Sigmoid colon (tissue), 7 donors: Measurements from ENCODE around the gene ANO3. TPM values are rescaled to one million over a fixed set of nuclear protein-coding genes. Genes with fewer than 3 reads are reported as not detected.

ENCODE experiments used
- DNase-seq: peaks from one replicate; pipeline ENCODE4 v3.0.0-alpha.2; 2019
- H3K27ac ChIP-seq, 4 donors: fragments of 200-600 bp; sonication (generic); one replicate each; pipeline ENCODE4 v1.5.1; 2016 to 2019; ENCODE audit warnings: mild to moderate bottlenecking in 1 of 4
- H3K27me3 ChIP-seq, 3 donors: fragments of 200-600 bp; sonication (generic); one replicate each; pipeline ENCODE4 v1.5.1; 2019; ENCODE audit warnings: mild to moderate bottlenecking in 1 of 3
- H3K36me3 ChIP-seq, 4 donors: fragments of 200-600 bp; sonication (generic); one replicate each; pipeline ENCODE4 v1.5.1; 2016 to 2019
- H3K4me1 ChIP-seq, 4 donors: fragments of 200-600 bp; sonication (generic); one replicate each; pipeline ENCODE4 v1.5.1; 2017 to 2019
- H3K4me3 ChIP-seq, 4 donors: fragments of 200-600 bp; sonication (generic); one replicate each; pipeline ENCODE4 v1.5.1; 2017 to 2019; ENCODE audit warnings: mild to moderate bottlenecking in 2 of 4, moderate library complexity in 1 of 4
- H3K9me3 ChIP-seq, 4 donors: fragments of 200-600 bp in 3 of 4; sonication (generic) in 3 of 4; one replicate each; pipeline versions ENCODE4 v1.5.1 to v1.6.1; 2013 to 2019
- CTCF ChIP-seq, 4 experiments: fragments of 450-650 bp in 3 of 4; fragments of 200-600 bp in 1 of 4; IDR thresholded peaks; one replicate each; pipeline ENCODE4 v1.5.1; 2016 to 2019; ENCODE audit warnings: antibody characterized with exemption in 4 of 4, mild to moderate bottlenecking in 3 of 4, moderate library complexity in 2 of 4
- EP300 ChIP-seq, 4 donors: sonication (generic); formaldehyde crosslinking; IDR thresholded peaks; one replicate each; pipeline ENCODE4 v1.6.1; 2017; ENCODE audit warnings: antibody characterized with exemption in 4 of 4
- POLR2A ChIP-seq, 2 donors: fragments of 450-650 bp; IDR thresholded peaks; one replicate each; pipeline ENCODE4 v1.6.1; 2016; ENCODE audit warnings: antibody characterized with exemption in 2 of 2, mild to moderate bottlenecking in 2 of 2, moderate library complexity in 2 of 2
- POLR2AphosphoS5 ChIP-seq, 4 donors: sonication (generic); formaldehyde crosslinking; IDR thresholded peaks; one replicate each; pipeline ENCODE4 v1.6.1; 2017; ENCODE audit warnings: antibody characterized with exemption in 4 of 4
- WGBS, 2 donors: extraction: QIAGEN DNeasy Blood & Tissue Kit; methylation state at CpG; one replicate each; pipeline ENCODE4 v1.1.7; 2013; 5-methylcytosine and 5-hydroxymethylcytosine counted together
- intact Hi-C: fragments of 100-400 bp; cut with DNase I; formaldehyde crosslinking; loops from one replicate; pipeline ENCODE4 v1.15.1; 2023
- polyA plus RNA-seq, 3 donors: library from polyadenylated mRNA; stranded (reverse); fragments of 200-250 nt; gene quantifications; one replicate each; pipeline ENCODE4 v1.2.3, GENCODE V29; 2013
- total RNA-seq, 4 donors: library from RNA; depleted of rRNA; stranded (reverse); fragments of >200 nt; gene quantifications; one replicate each; pipeline ENCODE4 v1.1.0, GENCODE V29; 2016
- donor health status: healthy with polysubstance abuse.
- donor health status: Bipolar disorder and iron deficiency.
- donor health status: healthy.

ANO3 gene
- total and polyA plus RNA-seq, 7 donors = 0.04 to 0.71 (median 0.33) TPM; not detected in 2

GRCh38 chr11:26550022-26550421 is 218.1 kb downstream of the ANO3 start:
- intact Hi-C loops = no loop called here
- TF ChIP-seq POLR2AphosphoS5 (IDR thresholded peaks at IDR 0.05) (no peak), CTCF (IDR thresholded peaks at IDR 0.05) (no peak), POLR2A (IDR thresholded peaks at IDR 0.05) (no peak), EP300 (IDR thresholded peaks at IDR 0.05) (no peak)
- no peaks in the 10 kb centered on the region for H3K4me1 ChIP-seq
- WGBS, 2 donors = 67 to 87% methylated on average over 1 of the region's 1 CpG
- no peaks in the 10 kb centered on the region for H3K36me3 ChIP-seq
- no peaks in the 10 kb centered on the region for H3K9me3 ChIP-seq
- H3K27me3 ChIP-seq = no peaks in the 10 kb centered on the region
- H3K4me3 ChIP-seq = no peak overlapping the region
- no peak overlapping the region for H3K27ac ChIP-seq
- DNase-seq = no peak

DNA sequence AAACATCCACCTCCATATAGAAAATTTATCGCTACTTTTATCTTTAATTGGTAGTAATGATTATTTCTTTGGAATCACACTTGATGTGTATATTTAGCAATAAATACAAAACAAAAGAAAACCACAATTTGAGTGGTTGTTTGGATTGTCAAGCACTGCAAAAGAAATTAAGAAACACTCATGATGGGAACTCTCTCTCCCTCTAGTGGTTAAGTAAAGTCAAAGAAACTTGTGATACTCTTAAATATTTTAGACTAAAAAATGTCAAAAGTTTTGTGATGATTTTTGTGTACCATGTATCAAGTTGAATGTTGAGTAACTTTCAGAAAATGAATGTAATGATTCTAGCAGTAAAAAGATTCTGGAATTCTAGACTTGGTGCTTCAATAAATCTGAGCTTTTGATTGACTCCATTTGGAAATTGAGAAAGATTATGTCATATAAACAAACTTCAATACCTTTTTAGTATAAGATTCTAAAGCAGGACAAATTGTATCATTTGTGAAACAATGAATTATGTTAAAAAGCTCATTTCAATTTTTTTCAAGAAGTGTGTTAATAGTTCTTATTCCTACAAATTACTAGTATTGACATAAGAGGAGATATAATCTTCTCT is 219.4 kb downstream of the ANO3 start:
- Histone ChIP-seq H3K4me3 (no peak overlapping the region), H3K9me3 (no peaks in the 10 kb centered on the region), H3K4me1 (no peaks in the 10 kb centered on the region), H3K27me3 (no peaks in the 10 kb centered on the region), H3K27ac (no peak overlapping the region), H3K36me3 (no peaks in the 10 kb centered on the region)
- no peak for TF ChIP-seq POLR2A (IDR thresholded peaks at IDR 0.05)
- no peak for TF ChIP-seq CTCF (IDR thresholded peaks at IDR 0.05)
- TF ChIP-seq POLR2AphosphoS5 (IDR thresholded peaks at IDR 0.05) = no peak
- no peak for TF ChIP-seq EP300 (IDR thresholded peaks at IDR 0.05)
- intact Hi-C loops = no loop called here
- 32 to 43% methylated on average over 1 of the region's 1 CpG for WGBS, 2 donors
- no peak for DNase-seq

DNA sequence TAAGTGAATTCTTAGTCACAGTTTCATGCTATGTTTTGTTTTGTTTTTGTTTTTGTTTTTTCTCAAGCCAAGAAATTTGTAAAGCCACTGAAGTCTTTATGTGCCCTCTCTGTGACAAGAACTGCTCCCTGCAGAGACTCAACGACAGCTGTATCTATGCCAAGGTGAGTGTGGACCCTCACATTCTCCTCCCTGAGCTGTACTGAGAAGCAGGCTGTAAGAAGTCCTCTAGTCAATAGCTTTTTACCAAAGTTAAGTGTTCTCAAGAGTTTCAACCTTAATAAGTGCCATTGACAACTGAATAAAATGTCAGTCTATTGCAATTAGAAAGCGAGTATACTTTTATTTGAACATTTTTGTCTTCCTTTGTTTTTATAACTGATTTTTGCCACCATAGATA is 221.3 kb downstream of the ANO3 start:
- intact Hi-C loops = no loop called here
- Histone ChIP-seq H3K27ac (no peak overlapping the region), H3K4me3 (no peak overlapping the region), H3K4me1 (no peaks in the 10 kb centered on the region), H3K27me3 (no peaks in the 10 kb centered on the region), H3K9me3 (no peaks in the 10 kb centered on the region), H3K36me3 (no peaks in the 10 kb centered on the region)
- TF ChIP-seq CTCF (IDR thresholded peaks at IDR 0.05) (no peak), POLR2AphosphoS5 (IDR thresholded peaks at IDR 0.05) (no peak), POLR2A (IDR thresholded peaks at IDR 0.05) (no peak), EP300 (IDR thresholded peaks at IDR 0.05) (no peak)
- 61 to 73% methylated on average over 2 of the region's 2 CpGs for WGBS, 2 donors
- DNase-seq = no peak

- DNase-seq = no peak
- Histone ChIP-seq H3K4me1 (no peaks in the 10 kb centered on the region), H3K27me3 (no peaks in the 10 kb centered on the region), H3K4me3 (no peak overlapping the region), H3K9me3 (no peaks in the 10 kb centered on the region), H3K27ac (no peak overlapping the region), H3K36me3 (no peaks in the 10 kb centered on the region)
- intact Hi-C loops = no loop called here
- WGBS, 2 donors = 84 to 92% methylated on average over 5 of the region's 5 CpGs
- no peak for TF ChIP-seq CTCF (IDR thresholded peaks at IDR 0.05)
- no peak for TF ChIP-seq EP300 (IDR thresholded peaks at IDR 0.05)
- TF ChIP-seq POLR2AphosphoS5 (IDR thresholded peaks at IDR 0.05) = no peak
- no peak for TF ChIP-seq POLR2A (IDR thresholded peaks at IDR 0.05)
Observed at GRCh38 chr11:26554455-26554854, 222.5 kb downstream of the ANO3 start.

GRCh38 chr11:26556582-26556981 is 224.7 kb downstream of the ANO3 start:
- TF ChIP-seq POLR2A (IDR thresholded peaks at IDR 0.05) (no peak), EP300 (IDR thresholded peaks at IDR 0.05) (no peak), POLR2AphosphoS5 (IDR thresholded peaks at IDR 0.05) (no peak), CTCF (IDR thresholded peaks at IDR 0.05) (no peak)
- H3K36me3 ChIP-seq = no peaks in the 10 kb centered on the region
- no peak overlapping the region for H3K27ac ChIP-seq
- DNase-seq = no peak
- H3K4me3 ChIP-seq = no peak overlapping the region
- WGBS, 2 donors = 35 to 64% methylated on average over 1 of the region's 1 CpG
- no peaks in the 10 kb centered on the region for H3K9me3 ChIP-seq
- no peaks in the 10 kb centered on the region for H3K4me1 ChIP-seq
- intact Hi-C loops = no loop called here
- H3K27me3 ChIP-seq = no peaks in the 10 kb centered on the region
